HG03139 (cell line): ENCODE results near the gene ACE.

Experiments
- ATAC-seq: cut with Tn5 transposase; IDR thresholded peaks from one replicate; pipeline ENCODE4 v1.9.1; 2021; ENCODE audit not compliant: unreplicated experiment

ACE gene

DNA sequence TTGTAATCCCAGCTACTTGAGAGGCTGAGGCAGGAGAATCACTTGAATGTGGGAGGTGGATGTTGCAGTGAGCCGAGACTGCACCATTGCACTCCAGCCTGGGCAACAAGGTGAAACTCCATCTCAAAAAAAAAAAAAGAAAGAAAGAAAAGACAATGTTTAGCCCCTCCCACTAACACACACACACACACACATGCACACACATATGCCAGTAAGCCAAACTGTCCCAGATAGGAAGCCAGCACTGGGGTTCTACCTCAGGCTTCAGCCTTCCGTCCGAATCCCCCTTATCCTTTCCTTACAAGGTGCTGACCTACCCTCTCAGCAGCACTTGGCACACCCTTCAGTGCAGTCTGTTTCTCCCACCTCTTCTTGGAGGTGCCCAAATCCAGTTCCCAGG lies 37.6 kb downstream of the ACE start:
- ATAC-seq, result no peak

DNA sequence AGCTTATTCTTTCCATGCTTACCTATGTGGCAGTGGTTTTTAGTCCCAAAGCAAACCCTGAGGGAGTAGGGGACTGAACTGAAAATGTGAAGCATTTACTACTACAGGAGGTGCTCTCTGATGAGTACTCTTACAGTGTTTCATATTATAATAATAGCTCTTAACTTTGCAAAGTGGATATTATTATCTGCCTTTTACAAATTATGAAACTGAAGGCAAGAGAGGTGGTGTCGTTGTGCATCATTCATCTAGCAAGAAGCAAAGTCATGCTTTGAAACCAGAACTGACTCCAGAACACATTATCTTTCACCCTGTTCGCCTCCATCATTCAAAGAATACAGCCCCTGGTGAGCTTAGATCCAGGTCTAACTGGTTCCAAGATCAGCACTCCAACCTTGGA lies 38.1 kb downstream of the ACE start:
- ATAC-seq, result no peak

DNA sequence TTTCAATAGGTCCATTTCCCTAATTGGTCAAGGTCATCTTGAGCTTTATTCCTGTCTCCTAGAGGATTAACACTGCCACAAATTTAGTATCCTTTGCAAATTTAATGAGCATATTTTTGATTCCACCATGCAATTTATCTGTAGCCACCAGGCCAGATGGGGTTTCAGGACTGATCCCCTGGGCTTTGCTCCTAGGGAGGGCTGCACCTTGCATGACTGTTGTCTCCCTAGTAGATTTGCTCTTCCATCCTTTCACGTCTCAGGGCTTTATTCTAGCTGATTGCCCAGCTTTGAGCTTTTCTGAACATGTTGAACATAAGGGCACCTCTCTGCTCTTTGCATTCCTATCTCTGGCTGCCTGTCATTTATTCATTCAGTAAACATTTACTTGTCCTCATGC lies 38.6 kb downstream of the ACE start:
- ATAC-seq, result no peak

DNA sequence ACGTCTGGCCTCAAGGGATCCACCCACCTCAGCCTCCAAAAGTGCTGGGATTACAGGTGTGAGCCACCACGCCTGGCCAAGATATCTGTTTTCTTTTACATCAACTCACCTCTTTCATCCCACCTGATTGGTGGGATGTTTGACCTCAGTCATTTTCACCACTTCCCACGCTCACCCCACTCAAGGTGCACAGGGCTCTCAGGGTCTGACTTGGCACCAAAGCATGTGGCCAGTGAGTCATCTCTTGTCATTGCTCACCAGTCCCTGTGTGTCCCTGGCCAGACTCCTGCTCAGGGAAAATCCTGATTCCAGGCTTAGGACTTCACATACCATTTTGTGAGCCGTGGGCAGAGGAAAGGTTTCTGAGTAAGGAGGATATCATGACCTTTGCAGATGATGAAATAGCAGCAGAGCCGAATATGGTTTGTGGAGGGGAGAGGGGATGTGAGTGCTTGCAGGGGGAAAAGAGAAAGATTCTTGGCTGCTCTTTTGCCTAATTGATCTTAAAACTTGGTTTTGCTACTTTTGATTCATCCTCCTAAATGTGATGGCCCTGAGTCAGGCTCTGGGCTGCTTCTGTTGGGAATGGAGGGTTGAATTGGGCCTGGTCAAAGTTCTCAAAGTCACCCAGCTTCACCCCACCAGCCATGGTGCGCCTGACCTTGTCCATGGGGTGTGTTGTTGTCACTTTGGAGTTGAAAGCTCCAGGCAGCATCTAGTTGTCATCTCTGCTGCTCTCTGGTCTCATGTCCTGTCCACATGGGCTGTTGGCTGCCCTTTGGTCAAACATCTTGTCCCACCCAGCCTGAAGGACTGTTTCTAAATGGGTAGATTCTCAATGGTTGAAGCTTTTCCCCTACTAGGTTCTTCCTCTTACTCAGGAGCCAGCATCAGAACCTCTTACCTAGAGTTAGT lies 40.3 kb downstream of the ACE start:
- ATAC-seq, result no peak

DNA sequence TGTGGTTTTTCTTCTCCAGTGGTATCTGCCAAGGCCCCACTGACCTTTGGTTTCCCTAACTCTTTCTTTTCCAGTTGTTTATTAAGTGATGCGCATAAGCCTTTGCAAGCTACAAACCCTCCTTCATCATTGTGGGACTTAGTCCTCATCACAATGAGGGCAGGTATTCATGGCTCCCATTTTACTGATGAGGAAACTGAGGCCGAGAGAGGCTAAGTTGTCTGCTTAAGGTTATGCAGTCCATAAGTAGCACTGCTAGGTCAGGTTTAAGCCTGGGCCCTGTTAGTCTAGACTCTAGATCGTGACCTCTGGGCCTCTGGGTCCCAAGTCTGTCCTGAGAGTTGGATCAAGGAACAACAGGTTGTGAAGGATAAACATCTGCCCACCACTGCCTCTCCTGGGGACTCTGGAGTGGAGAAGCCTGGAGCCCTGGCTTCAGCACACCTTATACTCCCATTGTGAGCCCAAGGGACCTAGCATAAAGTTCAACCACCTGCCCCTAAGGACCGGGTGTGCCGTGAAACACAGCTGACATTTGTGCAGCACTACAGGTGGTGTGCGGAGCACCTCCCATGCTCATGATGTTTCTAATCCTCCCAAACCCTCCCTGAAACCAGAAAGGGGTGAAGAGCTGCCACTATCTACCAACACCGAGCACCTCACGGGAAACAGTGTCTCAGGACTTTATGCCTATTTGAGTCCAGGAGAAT lies 41.1 kb downstream of the ACE start:
- ATAC-seq, result no peak

DNA sequence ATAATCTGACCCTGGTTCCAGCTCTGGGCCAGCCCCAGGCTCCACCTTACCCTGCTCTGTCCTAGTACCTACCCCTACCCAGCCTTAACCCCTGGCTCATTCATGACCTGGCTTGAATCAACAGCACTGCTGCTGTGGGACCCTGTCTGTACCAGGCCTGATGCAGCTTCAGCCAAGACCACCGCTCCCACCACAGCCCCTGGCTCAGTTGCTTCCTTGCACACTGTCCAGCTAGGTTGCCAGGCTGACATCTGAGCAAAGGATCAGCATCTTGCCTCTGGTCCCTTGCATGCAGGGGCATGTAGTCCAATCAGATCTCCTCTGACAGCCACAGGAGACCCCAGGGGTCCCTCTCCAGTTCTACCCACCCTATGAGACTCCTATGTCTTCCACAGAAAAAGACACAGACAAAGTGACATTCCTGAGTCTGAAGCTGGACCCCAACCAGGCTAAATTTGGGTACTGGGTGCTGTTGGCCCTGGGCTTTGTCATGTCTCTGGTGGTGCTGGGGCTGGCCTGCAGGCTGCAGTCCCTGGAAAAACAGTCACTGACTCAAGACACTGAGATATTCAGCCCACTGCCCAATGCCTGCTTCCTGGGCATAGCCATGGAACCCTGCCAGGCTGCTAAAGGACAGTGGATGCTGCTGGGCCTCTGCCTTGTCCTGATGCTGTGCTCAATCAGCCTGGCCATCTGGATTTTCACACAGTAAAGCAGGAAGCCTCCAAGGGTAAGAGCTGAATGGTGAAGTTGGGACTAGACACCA lies 42.4 kb downstream of the ACE start:
- ATAC-seq, result no peak

DNA sequence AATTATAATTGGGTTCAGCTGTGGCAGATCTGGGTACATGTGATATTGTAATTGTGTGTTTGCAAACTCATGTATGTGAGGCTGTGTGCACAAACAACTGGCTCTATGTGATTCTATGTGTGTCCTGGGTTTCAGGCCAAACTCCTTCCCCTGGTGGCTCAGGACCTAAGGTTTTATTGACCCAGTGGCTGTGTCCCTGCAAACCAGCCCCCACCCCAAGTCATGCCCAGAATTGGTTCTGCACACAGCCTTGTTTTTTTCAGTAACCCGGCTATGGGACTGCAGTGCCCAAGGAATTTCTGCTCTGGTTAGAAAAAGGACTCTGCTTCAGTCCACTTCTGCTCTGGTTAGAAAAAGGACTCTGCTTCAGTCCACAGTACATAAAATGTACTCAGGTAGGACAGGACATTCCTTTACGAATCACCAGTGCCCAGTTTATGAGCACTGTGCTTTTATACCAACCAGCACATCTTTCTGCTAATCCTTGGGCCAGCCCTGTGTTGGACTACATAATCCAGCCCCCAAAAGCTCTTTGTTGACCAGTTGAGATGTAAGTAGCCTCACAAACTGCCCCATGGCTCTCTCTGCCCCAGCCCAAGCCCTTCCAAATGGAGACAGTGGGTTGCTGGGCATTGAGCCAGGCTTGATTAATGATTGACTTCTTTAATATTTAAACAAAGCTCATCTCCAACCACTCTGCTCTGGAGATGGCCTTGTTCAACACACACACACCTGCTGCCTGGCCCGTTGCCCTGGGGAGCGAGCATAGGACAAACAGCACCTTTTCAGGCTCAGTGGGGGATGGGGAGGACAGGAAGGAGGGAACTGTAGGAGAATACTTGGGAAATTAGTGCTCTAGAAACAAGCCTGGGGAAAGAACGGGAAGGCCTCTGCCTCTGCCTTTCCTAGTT lies 43.4 kb downstream of the ACE start:
- ATAC-seq, result no peak

DNA sequence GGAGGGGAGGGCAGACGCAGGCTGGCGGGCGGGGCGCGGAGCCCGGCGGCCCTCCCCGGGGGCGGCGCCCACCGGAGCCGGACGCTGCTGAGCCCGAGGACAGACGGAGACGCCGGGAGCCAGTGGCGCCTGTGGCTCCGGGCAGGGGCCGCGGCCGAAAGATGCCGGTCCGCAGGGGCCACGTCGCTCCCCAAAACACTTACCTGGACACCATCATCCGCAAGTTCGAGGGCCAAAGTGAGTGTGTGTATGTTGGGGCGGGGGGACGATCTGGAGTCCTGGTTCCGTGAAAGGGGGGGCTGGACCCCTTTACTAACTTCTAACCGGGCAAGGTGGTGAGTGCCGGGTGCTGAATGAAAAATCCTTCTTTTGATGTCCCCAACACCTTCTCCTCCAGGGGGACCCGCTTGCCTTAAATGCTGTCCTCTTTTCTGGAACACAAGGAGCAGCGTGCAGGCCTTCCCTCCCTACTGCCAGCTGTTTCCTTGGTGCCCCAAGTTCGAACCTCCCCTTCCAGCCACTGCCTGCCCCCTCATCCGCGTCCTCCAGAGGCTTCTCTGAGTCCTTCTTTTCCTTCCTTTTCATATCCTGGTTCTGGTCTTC lies 46.5 kb downstream of the ACE start, which contains the start of gene KCNH6:
Gene KCNH6, plus strand, starts transcription at position 106 of the 603 bp plus-strand sequence. Its CDS starts 56 bp downstream, at position 162.
- ATAC-seq, result no peak

DNA sequence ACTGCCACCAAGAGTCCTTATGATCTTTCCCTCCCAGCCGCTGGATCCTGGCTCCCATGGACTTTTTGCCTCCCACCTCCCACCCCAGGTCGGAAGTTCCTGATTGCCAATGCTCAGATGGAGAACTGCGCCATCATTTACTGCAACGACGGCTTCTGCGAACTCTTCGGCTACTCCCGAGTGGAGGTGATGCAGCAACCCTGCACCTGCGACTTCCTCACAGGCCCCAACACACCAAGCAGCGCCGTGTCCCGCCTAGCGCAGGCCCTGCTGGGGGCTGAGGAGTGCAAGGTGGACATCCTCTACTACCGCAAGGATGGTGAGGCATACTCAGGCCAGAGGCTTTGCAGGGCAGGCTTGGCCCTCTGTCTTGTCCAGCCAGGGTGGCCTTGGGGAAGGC lies 47.2 kb downstream of the ACE start:
- no peak for ATAC-seq

DNA sequence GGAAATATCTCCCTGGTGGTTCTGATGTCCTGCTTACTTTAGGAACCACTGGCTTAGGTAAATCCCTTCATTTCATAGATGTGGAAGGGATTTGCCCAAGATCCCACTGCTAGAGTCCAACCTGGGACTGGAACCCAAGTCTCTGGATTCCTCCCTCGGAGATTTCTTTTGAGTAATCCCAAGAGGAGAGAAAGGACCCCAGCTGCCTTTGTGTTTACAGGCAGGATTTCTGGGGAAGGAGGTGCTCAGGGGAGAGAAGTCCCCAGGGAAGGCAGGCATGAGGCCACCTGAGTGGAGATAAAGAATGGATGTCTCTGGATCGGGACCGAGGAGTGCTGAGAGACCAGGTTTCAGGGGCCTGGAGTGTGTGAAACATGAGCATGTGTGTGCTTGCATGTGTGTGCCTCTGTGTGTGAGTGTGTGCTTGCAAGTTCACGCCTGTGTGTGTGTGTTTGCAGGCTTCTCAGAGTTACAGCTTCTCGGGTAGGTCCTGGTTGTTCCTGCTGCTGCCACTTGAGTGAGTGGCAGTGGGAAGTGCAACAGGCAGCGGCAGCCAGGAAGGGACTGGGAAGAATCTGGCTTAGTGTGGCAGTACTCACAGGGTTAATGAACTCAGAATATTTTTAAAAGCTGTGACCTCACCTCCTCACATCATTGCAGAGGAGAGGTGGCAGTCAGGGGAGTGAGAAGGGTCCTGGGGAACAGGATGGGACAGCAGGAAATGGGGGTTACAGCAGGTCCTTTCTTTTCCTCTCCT lies 48.5 kb downstream of the ACE start:
- ATAC-seq, result no peak

DNA sequence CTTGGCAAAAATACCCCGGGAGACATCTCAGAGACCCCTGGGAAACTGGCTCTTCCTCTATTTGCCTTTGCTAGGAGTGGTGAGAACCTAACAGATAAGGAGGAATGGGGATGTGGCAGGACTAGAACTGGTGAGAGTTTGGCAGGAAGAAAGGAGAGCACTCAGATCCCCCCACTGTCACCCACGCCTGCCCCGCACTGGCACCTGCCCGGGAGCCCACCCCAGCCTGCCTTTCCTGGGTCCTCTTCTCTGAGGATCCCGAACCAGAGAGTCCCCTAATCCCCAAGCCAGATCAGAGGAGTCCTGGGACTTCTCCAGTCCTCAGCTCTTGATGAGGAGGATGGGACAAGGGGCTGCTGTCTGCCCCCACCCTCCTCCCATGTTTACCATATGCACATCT lies 50.0 kb downstream of the ACE start:
- no peak for ATAC-seq

DNA sequence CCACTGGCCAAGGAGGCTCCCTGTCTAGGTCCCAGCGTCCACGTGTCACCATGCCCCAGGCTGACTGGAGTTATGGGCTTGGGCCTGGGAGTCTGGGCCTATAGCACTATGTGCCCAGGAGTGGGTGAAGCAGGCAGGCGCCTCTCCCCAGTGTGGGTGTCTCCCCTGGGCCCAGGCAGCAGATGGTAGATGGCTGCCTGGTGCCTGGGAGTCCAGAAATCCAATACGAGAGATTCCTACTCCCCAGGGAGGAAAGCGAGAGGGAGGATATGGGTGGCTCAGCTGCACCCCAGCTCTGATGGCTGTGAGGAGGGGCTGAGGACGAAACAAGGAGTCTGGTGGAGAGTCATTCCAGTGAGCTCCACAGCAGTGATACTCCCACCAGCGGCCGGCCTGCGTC lies 51.3 kb downstream of the ACE start:
- no peak for ATAC-seq

DNA sequence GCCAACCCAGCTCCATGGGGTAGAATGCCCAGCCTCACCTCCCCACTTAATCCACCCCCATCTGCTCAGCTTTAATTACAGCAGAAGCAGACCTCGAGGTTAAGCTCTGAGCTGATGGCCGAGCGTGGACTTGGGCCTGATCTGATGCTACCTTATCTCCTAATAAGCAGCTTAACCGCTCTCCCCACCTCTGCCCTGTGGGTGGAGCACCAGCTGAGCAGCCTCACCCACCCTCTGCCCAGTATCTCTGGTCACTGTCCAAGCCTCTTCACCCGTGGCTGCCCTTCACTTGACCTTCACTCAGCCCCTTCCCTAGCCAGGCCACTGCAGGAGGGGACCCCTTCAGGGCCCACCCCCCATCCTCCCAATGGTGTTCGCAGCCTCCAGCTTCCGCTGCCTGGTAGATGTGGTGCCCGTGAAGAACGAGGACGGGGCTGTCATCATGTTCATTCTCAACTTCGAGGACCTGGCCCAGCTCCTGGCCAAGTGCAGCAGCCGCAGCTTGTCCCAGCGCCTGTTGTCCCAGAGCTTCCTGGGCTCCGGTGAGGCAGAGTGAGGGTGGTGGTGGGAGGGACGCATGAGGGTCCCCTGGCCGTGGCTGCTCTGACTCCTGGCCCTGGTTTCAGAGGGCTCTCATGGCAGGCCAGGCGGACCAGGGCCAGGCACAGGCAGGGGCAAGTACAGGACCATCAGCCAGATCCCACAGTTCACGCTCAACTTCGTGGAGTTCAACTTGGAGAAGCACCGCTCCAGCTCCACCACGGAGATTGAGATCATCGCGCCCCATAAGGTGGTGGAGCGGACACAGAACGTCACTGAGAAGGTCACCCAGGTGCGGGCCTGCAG lies 53.1 kb downstream of the ACE start:
- no peak for ATAC-seq

DNA sequence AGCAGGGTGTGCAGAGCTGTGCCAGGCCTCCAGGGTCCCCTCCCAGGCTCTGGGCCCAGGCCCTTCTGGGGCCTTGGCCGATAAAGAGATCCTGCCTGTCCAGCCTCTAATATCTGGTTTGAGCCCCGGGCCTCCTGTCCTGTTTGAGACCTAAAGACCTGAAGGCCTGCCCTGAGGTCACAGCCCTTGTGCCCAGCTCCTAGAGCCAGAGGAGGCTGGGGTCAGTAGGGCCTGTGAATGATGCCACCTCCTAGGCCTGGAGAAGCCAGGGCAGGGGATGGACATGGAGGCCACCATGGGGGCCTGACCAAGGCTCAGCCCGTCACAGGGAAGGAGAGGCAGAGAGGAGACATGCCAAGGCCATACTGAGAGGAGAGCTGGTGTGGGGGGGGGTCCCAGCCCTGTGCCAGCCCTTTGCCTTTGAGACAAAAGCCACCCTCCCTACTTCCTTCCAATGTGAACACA lies 53.7 kb downstream of the ACE start:
- ATAC-seq, result no peak

DNA sequence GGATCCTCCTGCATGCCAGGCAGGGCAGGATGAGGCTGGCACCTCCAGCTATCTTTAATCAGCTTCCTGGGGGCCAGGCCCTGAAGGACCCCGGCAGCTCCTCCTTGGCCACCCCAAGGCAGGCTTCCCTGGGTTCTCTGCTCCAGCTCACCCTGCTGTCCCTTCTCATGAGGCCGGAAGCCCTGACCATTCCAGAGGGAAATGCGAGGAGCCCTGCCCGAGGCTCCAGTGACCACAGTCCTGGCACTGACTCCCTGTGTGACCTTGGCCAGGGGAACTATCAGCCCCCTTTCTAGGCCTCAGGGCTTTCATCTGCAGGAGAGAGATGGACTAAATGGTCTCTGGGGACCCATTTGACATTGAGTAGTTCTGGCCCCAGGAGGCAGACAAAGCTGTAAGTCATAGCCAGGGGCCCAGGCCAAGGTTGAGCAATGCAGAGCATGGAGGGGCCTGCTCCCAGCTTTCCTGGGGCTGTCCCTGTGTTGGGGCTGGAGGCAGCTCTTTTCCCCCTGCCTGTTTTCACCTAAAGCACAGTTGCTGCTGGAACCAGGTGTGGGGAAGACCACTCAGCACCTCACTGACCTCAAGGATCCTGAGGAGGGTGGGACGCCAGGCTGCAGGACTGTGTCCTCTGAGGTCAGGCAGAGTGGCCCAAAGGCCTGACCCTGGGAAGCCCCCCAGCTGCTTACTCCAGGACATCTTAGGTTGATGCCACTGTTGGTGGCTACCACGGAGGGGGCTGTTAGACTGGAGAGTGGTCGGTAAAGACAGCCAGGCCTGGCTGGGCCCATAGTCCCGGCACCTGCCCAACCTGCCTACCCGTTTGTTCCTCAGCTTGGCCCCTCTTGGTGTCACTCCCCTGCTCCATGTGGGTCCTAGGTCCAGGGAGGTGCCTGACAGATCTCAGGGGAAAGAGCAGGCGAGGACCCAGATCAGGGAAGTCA lies 54.4 kb downstream of the ACE start:
- ATAC-seq, result no peak

DNA sequence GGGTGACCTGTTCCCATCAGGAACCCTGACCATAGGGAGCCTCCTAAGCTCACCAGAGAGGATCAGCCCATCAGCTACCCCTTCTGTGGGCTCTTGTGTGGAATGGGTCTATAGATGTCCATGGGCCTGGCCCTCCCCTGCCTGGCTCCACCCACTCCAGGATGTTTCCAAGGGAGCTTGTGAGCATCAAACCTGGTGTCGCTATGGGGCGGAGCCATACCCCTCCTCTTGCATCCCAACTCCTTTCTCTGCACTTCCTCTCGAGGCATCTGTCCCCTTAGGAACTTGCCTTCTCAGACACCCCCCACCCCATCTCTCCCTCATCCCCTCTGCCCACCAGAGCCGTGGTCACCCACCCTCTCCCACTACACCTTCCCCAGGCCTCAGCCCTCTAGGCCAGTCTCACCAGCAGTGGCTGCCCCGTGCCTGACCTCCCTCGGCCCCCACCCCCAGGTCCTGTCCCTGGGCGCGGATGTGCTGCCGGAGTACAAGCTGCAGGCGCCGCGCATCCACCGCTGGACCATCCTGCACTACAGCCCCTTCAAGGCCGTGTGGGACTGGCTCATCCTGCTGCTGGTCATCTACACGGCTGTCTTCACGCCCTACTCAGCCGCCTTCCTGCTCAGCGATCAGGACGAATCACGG lies 56.7 kb downstream of the ACE start:
- ATAC-seq, result no peak

DNA sequence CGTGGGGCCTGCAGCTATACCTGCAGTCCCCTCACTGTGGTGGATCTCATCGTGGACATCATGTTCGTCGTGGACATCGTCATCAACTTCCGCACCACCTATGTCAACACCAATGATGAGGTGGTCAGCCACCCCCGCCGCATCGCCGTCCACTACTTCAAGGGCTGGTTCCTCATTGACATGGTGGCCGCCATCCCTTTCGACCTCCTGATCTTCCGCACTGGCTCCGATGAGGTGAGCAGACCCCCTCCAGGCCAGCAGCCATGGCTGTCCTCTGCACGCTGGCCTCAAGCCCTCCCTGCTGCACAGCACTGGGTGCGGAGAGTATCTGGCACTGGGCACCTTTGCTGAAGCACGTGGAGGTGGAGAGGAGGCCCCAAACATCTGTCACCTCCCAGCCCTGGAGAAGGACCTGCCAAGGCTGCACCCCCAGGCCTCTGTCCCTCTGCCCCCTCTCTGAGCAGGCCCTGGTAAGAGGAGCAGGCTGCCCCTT lies 57.3 kb downstream of the ACE start:
- no peak for ATAC-seq
